GM20431 (cell line): ENCODE results near the gene METRNL.

Source experiments
- in situ Hi-C: fragments of 300-500 bp; cut with MseI, MboI; formaldehyde crosslinking; loops from one replicate; pipeline ENCODE4 v1.15.0; 2020; ENCODE audit warnings: low sequenced_read_pairs; ENCODE audit not compliant: unreplicated experiment

METRNL gene

GRCh38 chr17:83103200-83103942, 24.0 kb downstream of the METRNL start:
- in situ Hi-C loops: no loop called here

GRCh38 chr17:83103943-83104311, 24.5 kb downstream of the METRNL start:
- in situ Hi-C loops: no loop called here

- in situ Hi-C loops: no loop called here
These were observed 25.4 kb downstream of the METRNL start for GRCh38 chr17:83104577-83105505.

GRCh38 chr17:83105512-83105911, 26.1 kb downstream of the METRNL start:
- in situ Hi-C loops: no loop called here

GRCh38 chr17:83106056-83106588, 26.7 kb downstream of the METRNL start:
- in situ Hi-C loops: no loop called here

GRCh38 chr17:83106913-83107655, 27.7 kb downstream of the METRNL start:
- in situ Hi-C loops: no loop called here

GRCh38 chr17:83107656-83108048, 28.2 kb downstream of the METRNL start:
- in situ Hi-C loops: no loop called here

GRCh38 chr17:83108709-83109108, 29.3 kb downstream of the METRNL start:
- in situ Hi-C loops: no loop called here

GRCh38 chr17:83109386-83109785, 30.0 kb downstream of the METRNL start:
- in situ Hi-C loops: no loop called here

GRCh38 chr17:83109793-83110645, 30.6 kb downstream of the METRNL start:
- in situ Hi-C loops: no loop called here

GRCh38 chr17:83110735-83111134, 31.3 kb downstream of the METRNL start:
- in situ Hi-C loops: no loop called here

- in situ Hi-C loops: no loop called here
These were observed 32.3 kb downstream of the METRNL start for GRCh38 chr17:83111516-83112282.

- in situ Hi-C loops: no loop called here
These were observed 34.0 kb downstream of the METRNL start for GRCh38 chr17:83113381-83113780.

GRCh38 chr17:83113792-83114191, 34.4 kb downstream of the METRNL start:
- in situ Hi-C loops: no loop called here

- in situ Hi-C loops: no loop called here
These were observed 35.3 kb downstream of the METRNL start for GRCh38 chr17:83114706-83115105.

- in situ Hi-C loops: no loop called here
These were observed 35.8 kb downstream of the METRNL start for GRCh38 chr17:83115202-83115651.

GRCh38 chr17:83115832-83116231, 36.4 kb downstream of the METRNL start:
- in situ Hi-C loops: no loop called here

- in situ Hi-C loops: no loop called here
These were observed 36.9 kb downstream of the METRNL start for GRCh38 chr17:83116311-83116771.
